Frontal cortex (tissue), 4 donors: ENCODE results near the gene FIBCD1. TPM values are rescaled to one million over a fixed set of nuclear protein-coding genes. Genes with fewer than 3 reads are reported as not detected.
A peak's percentile ranks its signal among the peaks of the same experiment; 100 is the strongest.

Source experiments
- DNase-seq, 2 donors: peaks; one replicate each; pipeline ENCODE4 v3.0.0; 2012; ENCODE audit warnings: low spot score in 2 of 2
- FAIRE-seq: peaks from 2 replicates; lab custom pipeline; 2012; peaks lifted over from hg19 to GRCh38; lab: Jason Lieb, UNC
- total RNA-seq: library from RNA; depleted of rRNA; stranded (reverse); fragments of >200 nt; gene quantifications from one replicate; pipeline ENCODE4 v1.2.3, GENCODE V29; 2014
- donor health status: control.
- donor health status: control.
- donor health status: control.

The FIBCD1 gene
- total RNA-seq, 1 donor from 2014 or later = 0.82 TPM

GRCh38 chr9:130900701-130901497, 38.1 kb downstream of the FIBCD1 start:
- FAIRE-seq (no peak), DNase-seq (no peak)

- DNase-seq (no peak), FAIRE-seq (no peak)
These were observed 39.8 kb downstream of the FIBCD1 start for GRCh38 chr9:130899051-130899748.

- no peak for FAIRE-seq
- DNase-seq = no peak
These were observed 40.5 kb downstream of the FIBCD1 start for GRCh38 chr9:130898552-130898852.

GRCh38 chr9:130897848-130898551, 41.0 kb downstream of the FIBCD1 start:
- DNase-seq (no peak), FAIRE-seq (no peak)

GRCh38 chr9:130897105-130897751, 41.8 kb downstream of the FIBCD1 start:
- no peak for DNase-seq
- FAIRE-seq = no peak

GRCh38 chr9:130896233-130897014, 42.6 kb downstream of the FIBCD1 start, which contains the start of gene QRFP:
QRFP (minus strand) TSS chr9:130896812; CDS start chr9:130893838, 2,974 bp downstream.
- FAIRE-seq (no peak), DNase-seq (no peak)

- DNase-seq (no peak), FAIRE-seq (no peak)
These were observed 43.4 kb downstream of the FIBCD1 start for GRCh38 chr9:130895481-130896232.

- DNase-seq (no peak), FAIRE-seq (no peak)
These were observed 44.0 kb downstream of the FIBCD1 start for GRCh38 chr9:130895038-130895437.

- FAIRE-seq (no peak), DNase-seq (no peak)
These were observed 44.5 kb downstream of the FIBCD1 start for GRCh38 chr9:130894546-130894945.

- peak in 1 of 2 donors; percentile 62 for DNase-seq
- no peak for FAIRE-seq
These were observed 45.5 kb downstream of the FIBCD1 start for GRCh38 chr9:130893341-130894101.

- peak in 1 of 2 donors; percentile 46 for DNase-seq
These were observed 46.4 kb downstream of the FIBCD1 start for GRCh38 chr9:130892477-130893304.

GRCh38 chr9:130891688-130892476, 47.2 kb downstream of the FIBCD1 start:
- FAIRE-seq (no peak), DNase-seq (no peak)

More at GRCh38 chr9:130892477-130893304, 46.4 kb downstream of the FIBCD1 start:
- no peak for FAIRE-seq

GRCh38 chr9:130890870-130891687, 48.0 kb downstream of the FIBCD1 start:
- DNase-seq (no peak), FAIRE-seq (no peak)

- FAIRE-seq (no peak), DNase-seq (no peak)
These were observed 48.9 kb downstream of the FIBCD1 start for GRCh38 chr9:130890124-130890523.

- FAIRE-seq (no peak), DNase-seq (no peak)
These were observed 50.7 kb downstream of the FIBCD1 start for GRCh38 chr9:130888146-130888885.
